ENCODE data around the gene UCP2.

DNA sequence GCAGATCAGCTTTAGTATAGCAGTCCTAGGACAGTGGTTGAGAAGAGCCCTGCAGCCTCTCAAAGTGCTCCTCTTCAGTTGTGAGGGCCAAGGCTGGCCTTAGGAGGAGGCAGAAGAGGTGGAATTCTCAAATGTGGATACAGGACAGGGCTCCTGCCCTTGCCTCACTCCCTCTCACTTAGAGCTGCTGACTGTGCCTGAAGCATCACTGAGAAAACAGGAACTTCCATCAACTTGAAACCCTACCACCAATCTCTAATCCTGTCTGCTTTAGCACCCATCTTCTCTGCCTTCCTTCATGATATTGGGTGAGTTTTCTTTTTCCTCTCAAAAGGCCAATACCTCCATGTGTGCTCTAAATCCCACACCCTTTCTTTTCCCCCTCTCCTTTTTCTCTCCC is 40.6 kb upstream of the UCP2 start:
- TF ChIP-seq, protein P1, sequence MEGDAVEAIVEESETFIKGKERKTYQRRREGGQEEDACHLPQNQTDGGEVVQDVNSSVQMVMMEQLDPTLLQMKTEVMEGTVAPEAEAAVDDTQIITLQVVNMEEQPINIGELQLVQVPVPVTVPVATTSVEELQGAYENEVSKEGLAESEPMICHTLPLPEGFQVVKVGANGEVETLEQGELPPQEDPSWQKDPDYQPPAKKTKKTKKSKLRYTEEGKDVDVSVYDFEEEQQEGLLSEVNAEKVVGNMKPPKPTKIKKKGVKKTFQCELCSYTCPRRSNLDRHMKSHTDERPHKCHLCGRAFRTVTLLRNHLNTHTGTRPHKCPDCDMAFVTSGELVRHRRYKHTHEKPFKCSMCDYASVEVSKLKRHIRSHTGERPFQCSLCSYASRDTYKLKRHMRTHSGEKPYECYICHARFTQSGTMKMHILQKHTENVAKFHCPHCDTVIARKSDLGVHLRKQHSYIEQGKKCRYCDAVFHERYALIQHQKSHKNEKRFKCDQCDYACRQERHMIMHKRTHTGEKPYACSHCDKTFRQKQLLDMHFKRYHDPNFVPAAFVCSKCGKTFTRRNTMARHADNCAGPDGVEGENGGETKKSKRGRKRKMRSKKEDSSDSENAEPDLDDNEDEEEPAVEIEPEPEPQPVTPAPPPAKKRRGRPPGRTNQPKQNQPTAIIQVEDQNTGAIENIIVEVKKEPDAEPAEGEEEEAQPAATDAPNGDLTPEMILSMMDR (IDR thresholded peaks at IDR 0.05), result no peak
- no peak for TF ChIP-seq E2F1 (CRISPR knock-in tag; IDR thresholded peaks at IDR 0.05)

Data from WTC11 (cell line).